Body of pancreas (tissue), 4 donors: Measurements from ENCODE around the gene C16orf74.

ENCODE experiments used
- POLR2A ChIP-seq, 3 donors: fragments of 450-650 bp; IDR thresholded peaks; one replicate each; pipeline ENCODE4 v1.6.1; 2016; ENCODE audit warnings: antibody characterized with exemption in 3 of 3, mild to moderate bottlenecking in 2 of 3
- TF ChIP-seq, protein P1 (sequence below), 7 experiments: fragments of 450-650 bp in 4 of 7; fragments of 200-600 bp in 3 of 7; sonication (generic) in 3 of 7; IDR thresholded peaks; one replicate each; pipeline ENCODE4 v1.5.1; 2016 to 2019; ENCODE audit warnings: antibody characterized with exemption in 7 of 7

DNA sequence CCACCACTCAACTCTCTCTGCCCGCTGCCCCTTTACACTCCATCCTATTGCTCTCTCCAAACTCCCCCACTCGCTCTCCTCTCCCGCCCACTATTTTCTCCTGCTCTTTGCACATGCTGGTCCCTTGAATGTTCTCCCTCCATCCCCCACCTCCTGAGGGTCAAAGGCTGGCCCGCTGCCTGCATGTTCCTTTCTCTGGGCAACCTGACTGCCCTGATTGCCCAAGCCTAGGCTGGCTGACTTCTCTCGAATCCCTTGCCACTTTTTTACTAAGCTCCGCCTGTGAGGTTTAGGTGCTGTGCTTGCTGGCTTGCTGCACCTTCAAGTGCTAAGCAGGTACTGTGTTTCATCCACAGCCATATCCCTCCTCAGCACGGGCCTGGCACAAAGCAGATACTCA lies 45.7 kb upstream of the C16orf74 start:
- TF ChIP-seq, protein P1, sequence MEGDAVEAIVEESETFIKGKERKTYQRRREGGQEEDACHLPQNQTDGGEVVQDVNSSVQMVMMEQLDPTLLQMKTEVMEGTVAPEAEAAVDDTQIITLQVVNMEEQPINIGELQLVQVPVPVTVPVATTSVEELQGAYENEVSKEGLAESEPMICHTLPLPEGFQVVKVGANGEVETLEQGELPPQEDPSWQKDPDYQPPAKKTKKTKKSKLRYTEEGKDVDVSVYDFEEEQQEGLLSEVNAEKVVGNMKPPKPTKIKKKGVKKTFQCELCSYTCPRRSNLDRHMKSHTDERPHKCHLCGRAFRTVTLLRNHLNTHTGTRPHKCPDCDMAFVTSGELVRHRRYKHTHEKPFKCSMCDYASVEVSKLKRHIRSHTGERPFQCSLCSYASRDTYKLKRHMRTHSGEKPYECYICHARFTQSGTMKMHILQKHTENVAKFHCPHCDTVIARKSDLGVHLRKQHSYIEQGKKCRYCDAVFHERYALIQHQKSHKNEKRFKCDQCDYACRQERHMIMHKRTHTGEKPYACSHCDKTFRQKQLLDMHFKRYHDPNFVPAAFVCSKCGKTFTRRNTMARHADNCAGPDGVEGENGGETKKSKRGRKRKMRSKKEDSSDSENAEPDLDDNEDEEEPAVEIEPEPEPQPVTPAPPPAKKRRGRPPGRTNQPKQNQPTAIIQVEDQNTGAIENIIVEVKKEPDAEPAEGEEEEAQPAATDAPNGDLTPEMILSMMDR (IDR thresholded peaks at IDR 0.05), result no peak
- no peak for TF ChIP-seq POLR2A (IDR thresholded peaks at IDR 0.05)
